GM21381 (cell line): ENCODE results near the gene TBR1.

Experiments used
- ATAC-seq: cut with Tn5 transposase; IDR thresholded peaks from one replicate; pipeline ENCODE4 v1.9.1; 2021; ENCODE audit warnings: mild to moderate bottlenecking, moderate library complexity; ENCODE audit not compliant: unreplicated experiment

The TBR1 gene

GRCh38 chr2:161426922-161427663 is 11.0 kb downstream of the TBR1 start:
- ATAC-seq, result no peak

GRCh38 chr2:161427664-161428587 is 11.8 kb downstream of the TBR1 start:
- no peak for ATAC-seq

- no peak for ATAC-seq
Observed at GRCh38 chr2:161430386-161430785, 14.3 kb downstream of the TBR1 start.

- ATAC-seq, result no peak
Observed at GRCh38 chr2:161432107-161432506, 16.0 kb downstream of the TBR1 start.

GRCh38 chr2:161434118-161434517 is 18.0 kb downstream of the TBR1 start:
- no peak for ATAC-seq

GRCh38 chr2:161436411-161436810 is 20.3 kb downstream of the TBR1 start:
- ATAC-seq, result no peak

GRCh38 chr2:161438598-161438997 is 22.5 kb downstream of the TBR1 start:
- ATAC-seq, result no peak

GRCh38 chr2:161445097-161445496 is 29.0 kb downstream of the TBR1 start:
- no peak for ATAC-seq

GRCh38 chr2:161448431-161448830 is 32.3 kb downstream of the TBR1 start:
- ATAC-seq, result no peak

GRCh38 chr2:161471631-161472030 is 55.5 kb downstream of the TBR1 start:
- no peak for ATAC-seq

GRCh38 chr2:161474920-161475319 is 58.8 kb downstream of the TBR1 start:
- ATAC-seq, result no peak
